NCI-H69 (cell line): ENCODE measurements around the gene PRX.

Source experiments
- DNase-seq: peaks from one replicate; lab custom pipeline; 2025; lab: John Stamatoyannopoulos, UW

The PRX gene

DNA sequence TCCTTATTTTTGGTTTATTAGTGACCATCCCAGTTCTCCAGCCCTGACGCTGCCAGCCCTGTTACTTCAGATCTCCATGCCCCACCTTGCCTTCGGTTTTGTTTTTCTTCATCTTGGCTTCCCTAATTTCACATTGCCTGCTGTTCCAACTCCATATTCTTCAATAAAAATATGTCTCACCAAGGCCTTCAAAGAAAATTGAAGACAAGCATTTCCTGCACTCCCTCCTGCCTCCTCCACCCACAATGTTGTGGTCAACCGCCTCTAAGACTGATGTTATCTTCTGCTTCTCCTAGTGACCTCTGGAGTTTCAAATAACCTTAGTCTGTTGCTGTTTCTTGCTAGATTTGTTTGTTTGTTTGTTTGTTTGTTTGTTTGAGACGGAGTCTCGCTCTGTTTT lies 50.1 kb downstream of the PRX start:
- no peak for DNase-seq

DNA sequence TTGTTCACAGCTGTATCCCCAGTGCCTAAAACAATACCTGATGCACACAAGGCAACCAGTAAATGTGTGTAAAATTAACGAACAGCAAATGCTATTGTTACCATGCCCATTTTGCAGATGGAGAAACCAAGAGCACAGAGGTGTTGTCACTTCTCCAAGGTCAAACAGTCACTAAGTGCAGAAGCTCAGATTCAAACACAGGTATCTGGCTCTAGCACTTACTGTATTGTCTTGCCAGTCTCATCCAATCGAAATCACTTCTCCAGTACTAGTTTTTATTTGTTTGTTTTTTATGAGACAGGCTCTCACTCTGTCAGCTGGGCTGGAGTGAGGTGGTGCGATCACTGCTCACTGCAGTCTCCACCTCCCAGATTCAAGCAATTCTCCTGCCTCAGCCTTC lies 51.0 kb downstream of the PRX start:
- no peak for DNase-seq

DNA sequence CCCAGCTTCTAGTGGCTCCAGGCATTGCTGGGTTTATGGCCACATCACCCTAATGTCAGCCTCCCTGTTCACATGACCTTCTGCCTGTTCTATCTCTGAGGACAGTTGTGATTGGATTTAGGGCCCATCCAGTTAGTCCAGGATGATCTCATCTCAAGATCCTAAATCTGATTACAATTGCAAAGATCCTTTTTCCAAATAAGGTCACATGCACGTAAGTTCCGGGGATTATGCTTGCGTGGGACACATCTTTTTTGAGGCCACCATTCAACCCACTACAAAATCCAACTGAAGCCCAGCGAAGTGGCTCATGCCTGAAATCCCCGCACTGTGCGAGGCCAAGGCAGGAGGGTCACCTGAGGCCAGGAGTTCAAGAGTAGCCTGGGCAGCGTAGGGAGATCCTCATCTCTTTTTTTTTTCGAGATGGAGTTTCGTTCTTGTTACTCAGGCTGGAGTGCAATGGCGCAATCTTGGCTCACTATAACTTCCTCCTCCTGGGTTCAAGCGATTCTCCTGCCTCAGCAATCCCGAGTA lies 52.4 kb downstream of the PRX start:
- no peak for DNase-seq

DNA sequence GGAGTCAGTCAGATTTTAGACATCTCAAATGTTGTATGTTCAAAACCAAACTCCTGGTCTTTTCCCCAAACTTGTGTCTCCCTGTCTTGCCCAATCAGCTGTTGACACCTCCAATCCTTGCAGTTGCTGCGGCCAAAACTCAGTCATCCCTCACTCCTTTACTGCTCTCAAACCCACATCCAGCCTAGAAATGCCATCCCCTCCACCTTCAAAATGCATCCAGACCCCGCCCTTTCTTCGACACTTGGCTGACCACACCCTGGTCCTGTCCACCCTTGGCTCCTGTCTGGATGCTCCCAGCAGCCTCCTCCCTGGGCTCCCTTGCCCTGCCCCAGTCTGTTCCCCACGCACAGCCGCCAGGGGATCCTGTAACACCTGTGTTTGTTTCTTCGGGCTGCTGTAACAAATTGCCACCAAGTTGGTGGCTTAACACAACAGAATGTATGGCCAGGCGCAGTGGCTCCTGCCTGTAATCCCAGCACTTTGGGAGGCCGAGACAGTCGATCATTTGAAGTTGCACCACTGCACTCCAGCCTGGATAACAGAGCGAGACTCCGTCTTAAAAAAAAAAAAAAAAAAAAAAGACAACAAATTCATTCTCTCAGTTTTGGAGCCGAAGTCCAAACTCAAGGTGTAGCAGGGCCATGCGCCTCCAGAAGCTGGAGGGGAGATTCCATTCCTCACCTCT lies 53.0 kb downstream of the PRX start:
- DNase-seq: no peak

DNA sequence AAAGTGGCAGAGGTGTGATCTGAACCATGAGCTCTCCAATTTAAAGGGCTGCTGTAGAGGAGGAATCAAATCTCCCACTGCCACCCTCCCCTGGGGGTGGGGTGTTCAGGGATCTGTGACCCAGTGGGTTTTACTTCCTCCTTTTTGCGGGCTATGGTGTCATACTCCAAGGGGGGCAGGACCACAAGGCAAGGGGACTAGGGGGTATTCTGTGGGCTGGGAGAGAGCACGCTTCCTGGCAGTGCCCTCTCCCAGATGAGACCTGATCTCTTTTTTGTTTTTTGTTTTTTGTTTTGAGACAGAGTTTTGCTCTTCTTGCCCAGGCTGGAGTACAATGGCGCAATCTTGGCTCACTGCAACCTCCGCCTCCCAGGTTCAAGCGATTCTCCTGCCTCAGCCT lies 54.4 kb downstream of the PRX start:
- no peak for DNase-seq

DNA sequence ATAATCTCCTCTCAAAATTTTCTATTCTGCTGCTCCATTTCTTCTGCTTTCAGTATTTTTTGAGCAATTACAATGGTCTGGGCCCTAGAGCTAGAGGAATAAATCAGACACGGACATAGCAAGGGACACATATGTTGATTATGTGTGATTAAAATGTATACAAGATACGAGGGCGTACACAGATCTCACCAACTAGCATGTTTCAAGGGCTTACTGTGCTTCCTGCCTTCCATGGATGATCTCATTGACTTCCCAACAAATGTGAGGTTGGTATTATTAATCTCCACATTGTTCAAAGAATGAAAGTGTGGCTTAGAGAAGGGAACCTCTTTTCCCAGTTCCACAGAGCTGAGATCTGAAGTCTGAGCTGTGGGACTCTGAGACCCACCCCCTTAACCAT lies 55.5 kb downstream of the PRX start:
- no peak for DNase-seq

DNA sequence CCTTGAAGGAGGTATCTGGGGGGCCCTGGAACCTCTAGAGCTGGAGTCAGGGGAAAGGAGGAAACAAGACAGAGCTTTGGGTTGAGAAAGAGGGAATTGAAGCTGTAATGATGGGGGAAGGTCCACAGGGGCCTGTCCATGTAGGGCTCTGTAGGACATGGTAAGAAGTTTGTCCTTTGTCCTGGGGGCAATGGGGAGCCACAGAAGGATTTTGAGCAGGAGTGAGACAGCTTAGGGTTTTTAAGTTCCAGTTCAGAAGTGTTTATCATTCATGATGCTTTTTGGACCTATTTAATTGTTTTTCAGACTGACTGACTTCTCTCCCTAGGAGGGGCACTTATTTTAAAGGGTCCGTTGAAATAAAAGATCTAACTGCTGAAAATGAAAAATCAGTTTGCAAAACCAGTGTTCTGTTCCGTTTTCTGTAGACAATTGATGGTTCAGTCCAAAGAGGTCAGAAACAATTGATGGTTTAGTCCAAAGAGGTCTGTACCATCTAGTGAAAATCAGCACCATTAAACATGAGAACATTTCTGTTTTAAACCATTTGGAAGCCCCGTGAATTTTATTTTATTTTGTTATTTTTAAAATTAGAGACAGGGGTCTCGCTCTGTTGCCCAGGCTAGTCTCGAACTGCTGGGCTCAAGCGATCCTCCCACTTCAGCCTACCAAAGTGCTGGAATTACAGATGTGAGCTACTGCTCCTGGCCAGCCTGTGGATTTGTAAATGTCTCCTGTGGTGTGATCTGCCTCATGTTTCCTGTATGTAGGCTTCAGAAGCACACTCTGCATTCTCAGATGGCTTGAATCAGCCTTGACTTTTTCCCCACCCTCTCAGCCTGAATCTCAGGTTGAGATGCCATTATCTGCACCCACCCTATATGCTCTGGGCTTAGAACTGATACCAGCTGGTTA lies 56.2 kb downstream of the PRX start:
- DNase-seq: no peak

DNA sequence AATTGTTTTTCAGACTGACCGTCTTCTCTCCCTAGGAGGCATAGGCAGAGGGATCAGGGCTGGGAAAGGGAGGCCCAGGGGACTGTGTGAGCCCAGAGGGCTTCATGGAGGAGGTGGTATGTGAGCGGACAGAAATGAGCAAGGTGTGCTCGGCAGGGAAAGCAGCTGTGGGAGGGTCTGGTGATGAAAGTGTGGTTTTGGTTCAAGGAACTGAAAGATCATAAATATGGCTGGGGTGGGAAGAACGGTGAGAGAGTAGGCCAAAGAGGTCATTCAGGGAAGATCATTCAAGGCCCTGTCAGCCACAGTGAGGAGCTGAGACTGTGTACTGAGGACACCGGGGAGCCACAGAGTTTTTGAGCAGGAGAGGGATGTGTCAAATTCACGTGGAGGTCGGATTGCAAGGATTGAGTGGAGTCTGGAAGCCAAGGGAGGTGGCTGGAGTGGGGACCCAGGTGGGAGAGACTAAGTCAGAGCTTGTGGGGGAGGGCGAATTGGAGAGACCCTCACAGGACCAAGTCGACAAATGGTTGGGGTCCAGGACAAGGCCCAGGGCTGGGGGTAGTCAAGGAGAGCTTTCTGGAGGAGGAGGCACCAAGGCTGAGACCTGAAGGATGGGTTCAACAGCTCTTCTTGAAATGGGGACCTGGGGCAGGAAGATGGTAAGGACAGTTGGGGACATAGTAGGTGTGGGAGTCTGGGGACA lies 57.0 kb downstream of the PRX start:
- DNase-seq: no peak

DNA sequence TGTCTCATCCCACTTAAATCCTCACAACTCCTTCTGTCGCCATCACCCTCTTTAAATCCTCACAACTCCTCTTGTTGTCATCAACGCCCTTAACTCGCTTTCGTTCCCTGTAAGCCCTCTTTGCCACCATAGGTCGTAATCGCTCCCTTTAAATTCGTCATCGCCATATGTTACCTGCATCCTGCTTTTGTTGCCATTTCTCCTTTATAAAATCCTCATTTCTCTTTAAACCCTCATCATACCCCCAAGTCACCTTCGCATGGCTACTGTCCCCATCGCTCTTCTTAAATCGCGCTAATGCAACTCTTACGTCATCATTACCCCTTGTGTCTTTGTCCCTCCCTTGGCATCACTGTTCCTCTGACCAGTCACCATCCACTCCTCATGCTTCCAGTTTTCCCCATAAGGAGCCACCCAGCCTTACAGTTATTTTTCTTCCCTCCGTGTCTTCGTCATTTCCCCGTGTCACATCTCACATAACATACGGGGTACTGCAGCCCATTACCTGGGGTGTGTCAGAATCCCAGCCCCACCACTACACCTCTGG lies 64.1 kb downstream of the PRX start:
- peak; percentile 66 for DNase-seq

DNA sequence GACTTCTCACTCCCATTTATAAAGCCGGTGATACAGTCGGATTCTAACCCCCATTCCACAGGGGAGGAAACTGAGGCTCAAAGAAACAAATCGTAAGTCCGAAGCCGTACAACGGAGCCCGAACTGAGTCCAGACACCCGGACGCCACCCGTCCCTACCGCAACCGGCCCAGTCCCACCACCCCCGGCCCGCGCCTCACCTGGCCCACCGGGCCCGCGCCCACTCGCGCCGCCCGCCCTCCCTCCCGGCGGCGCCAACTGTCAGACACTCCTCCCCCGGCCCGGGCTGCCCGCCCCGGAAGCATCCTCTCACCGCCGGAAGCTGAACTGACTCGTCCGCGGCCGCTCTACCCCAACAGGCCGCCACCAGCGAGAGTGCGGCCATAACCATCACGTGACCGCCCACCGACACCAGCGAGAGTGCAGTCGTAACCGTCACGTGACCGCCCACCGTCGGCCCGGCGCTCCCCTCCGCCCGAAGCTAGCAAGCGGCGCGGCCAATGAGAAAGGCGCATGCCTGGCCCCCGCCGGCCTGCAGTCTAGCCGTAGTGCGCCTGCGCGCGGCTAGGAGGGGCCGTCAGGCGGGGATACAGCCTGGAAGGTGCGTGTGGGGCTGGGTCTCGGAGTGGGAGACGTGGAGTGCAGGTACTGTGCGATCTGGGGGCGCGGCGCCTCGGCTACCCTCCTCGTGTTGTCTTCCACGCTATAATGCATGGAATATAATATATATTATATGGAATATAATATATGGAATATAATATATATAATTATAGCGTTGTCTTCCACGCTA lies 64.9 kb downstream of the PRX start, which contains the start of the genes C19orf47 and PLD3:
Gene C19orf47, minus strand, starts transcription at position 273 of the 789 bp plus-strand sequence. CDS start 6,540 bp downstream, outside the sequence.
Gene PLD3, plus strand, starts transcription at position 571 of the 789 bp plus-strand sequence. CDS start 17,789 bp downstream, outside the sequence.
- peak; percentile 100 for DNase-seq

DNA sequence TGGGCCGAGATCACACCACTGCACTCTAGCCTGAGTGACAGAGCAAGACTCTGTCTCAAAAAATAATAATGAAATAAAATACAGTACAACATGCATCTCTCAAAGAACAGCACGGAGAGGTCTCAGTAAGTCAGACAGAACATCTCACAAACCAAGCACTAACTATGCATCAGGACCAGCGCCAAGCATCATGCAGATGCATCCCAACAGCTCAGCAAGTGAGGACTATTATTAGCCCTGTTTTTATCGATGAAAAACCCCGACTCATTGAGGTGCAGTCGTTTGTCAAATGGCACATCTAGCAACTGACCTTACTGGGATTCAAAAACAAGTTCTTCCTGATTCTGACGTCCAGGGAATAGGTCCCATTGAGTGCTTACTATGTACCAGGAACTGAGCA lies 68.8 kb downstream of the PRX start:
- no peak for DNase-seq
